K562 (cell line): ENCODE data around the gene NFIB. TPM values are rescaled to one million over a fixed set of nuclear protein-coding genes. Genes with fewer than 3 reads are reported as not detected.

ENCODE experiments used
- ATAC-seq: fragments of 200-7000 bp; cut with Tn5 transposase; 3 replicates; pipeline ENCODE4 v1.9.1; 2020; ENCODE audit warnings: moderate library complexity
- BruUV-seq: library from RNA; stranded (reverse); fragments of 400-500 nt; replicated peaks from 2 replicates; lab custom pipeline; 2021; lab: Mats Ljungman, UMichigan
- CTCF ChIA-PET: fragments of 300-600 bp; formaldehyde crosslinking; extraction: SDS; loops from one replicate; lab custom pipeline; 2021; ENCODE audit warnings: low intra/inter-chr PET ratio; lab: Yijun Ruan, JAX
- POLR2A ChIA-PET: fragments of 300-600, 350-650 bp; sonication (Branson Sonifier 250); formaldehyde crosslinking; extraction: SDS; loops from one replicate; lab custom pipeline; 2021; ENCODE audit warnings: antibody characterized with exemption, inconsistent platforms; lab: Yijun Ruan, JAX
- DNase-seq, 4 experiments: peaks; one replicate each; pipeline versions ENCODE4 v3.0.0 to v3.0.0-alpha.2; 2011 to 2018; ENCODE audit warnings: low spot score in 3 of 4, mixed read lengths in 3 of 4; ENCODE audit errors: extremely low read depth in 1 of 4
- FAIRE-seq: peaks from 2 replicates; lab custom pipeline; 2011; peaks lifted over from hg19 to GRCh38; lab: Jason Lieb, UNC
- H2AFZ ChIP-seq: 2 replicates; pipeline ENCODE4 v1.6.0; 2011; ENCODE audit warnings: low read depth, low read length, control low read depth, inconsistent platforms
- H3K27ac ChIP-seq: fragments of 200-600 bp; 3 replicates; pipeline ENCODE4 v1.8.0; 2011; ENCODE audit warnings: low read depth, mild to moderate bottlenecking, control low read depth, inconsistent platforms, low read length, moderate library complexity, mixed read lengths; ENCODE audit errors: extremely low read depth
- H3K27me3 ChIP-seq, 2 experiments: fragments of 300-600 bp in 1 of 2; 2 replicates in 1 of 2; 3 replicates in 1 of 2; pipeline versions ENCODE4 v1.6.0 to v1.8.0; 2011; ENCODE audit warnings: inconsistent platforms in 2 of 2, low read length in 2 of 2, mild to moderate bottlenecking in 1 of 2, mixed read lengths in 1 of 2, moderate library complexity in 1 of 2; ENCODE audit not compliant: control insufficient read depth in 2 of 2, insufficient read depth in 2 of 2
- H3K36me3 ChIP-seq: fragments of 300-600 bp; 3 replicates; pipeline ENCODE4 v1.8.0; 2011; ENCODE audit warnings: mild to moderate bottlenecking, low read length, inconsistent platforms; ENCODE audit not compliant: control insufficient read depth, insufficient read depth
- H3K4me1 ChIP-seq, 2 experiments: fragments of 200-600 bp in 1 of 2; replicated peaks in 1 of 2; 2 replicates in 1 of 2; 3 replicates in 1 of 2; pipeline versions ENCODE4 v1.5.1 to v1.8.0; 2011; ENCODE audit warnings: inconsistent platforms in 2 of 2, low read length in 2 of 2, mild to moderate bottlenecking in 1 of 2, mixed read lengths in 1 of 2, moderate library complexity in 1 of 2; ENCODE audit not compliant: control insufficient read depth in 2 of 2, insufficient read depth in 2 of 2
- H3K4me2 ChIP-seq: 2 replicates; pipeline ENCODE4 v1.6.1; 2011; ENCODE audit warnings: low read length, control low read depth, inconsistent platforms, mixed read lengths; ENCODE audit not compliant: insufficient read depth
- H3K4me3 ChIP-seq: fragments of 200-600 bp; sonication (generic), shearing (Covaris generic); 2 replicates; pipeline ENCODE4 v1.5.1; 2016; ENCODE audit warnings: control low read depth, inconsistent platforms
- H3K79me2 ChIP-seq: fragments of 200-600 bp; 3 replicates; pipeline ENCODE4 v1.8.0; 2011; ENCODE audit warnings: low read length, inconsistent platforms; ENCODE audit not compliant: control insufficient read depth, insufficient read depth
- H3K9ac ChIP-seq, 2 experiments: 2 replicates each; pipeline versions ENCODE4 v1.6.0 to v1.6.1; 2011; ENCODE audit warnings: low read depth in 2 of 2, low read length in 2 of 2, control low read depth in 1 of 2, inconsistent platforms in 1 of 2, mild to moderate bottlenecking in 1 of 2, mixed read lengths in 1 of 2; ENCODE audit not compliant: insufficient read depth in 1 of 2
- H3K9me1 ChIP-seq: one replicate; pipeline ENCODE4 v1.6.0; 2011; ENCODE audit warnings: inconsistent platforms, mild to moderate bottlenecking, low read length, moderate library complexity; ENCODE audit not compliant: control insufficient read depth, insufficient read depth
- H3K9me3 ChIP-seq: replicated peaks from 2 replicates; pipeline ENCODE4 v1.5.1; 2011; ENCODE audit warnings: low read depth, low read length, inconsistent platforms; ENCODE audit not compliant: control insufficient read depth, insufficient read depth
- H4K20me1 ChIP-seq: replicated peaks from 2 replicates; pipeline ENCODE4 v1.6.1; 2011; ENCODE audit warnings: low read length, inconsistent platforms, mixed read lengths; ENCODE audit not compliant: control insufficient read depth, insufficient read depth
- CREB3L1 ChIP-seq: fragments of 450-650 bp; IDR thresholded peaks from 2 replicates; pipeline ENCODE4 v1.6.1; 2014; ENCODE audit warnings: low read depth, mild to moderate bottlenecking, moderate library complexity, borderline replicate concordance
- DIDO1 ChIP-seq: fragments of 450-650 bp; IDR thresholded peaks from 2 replicates; pipeline ENCODE4 v1.6.1; 2016; ENCODE audit warnings: low read depth, missing biosample characterization, missing genetic modification characterization
- GATA2 ChIP-seq: sonication (generic); formaldehyde crosslinking; IDR thresholded peaks from 2 replicates; pipeline ENCODE4 v1.4.0; 2020; ENCODE audit warnings: mild to moderate bottlenecking, missing genetic modification reagents
- L3MBTL2 ChIP-seq: fragments of 450-650 bp; IDR thresholded peaks from 2 replicates; pipeline ENCODE4 v1.6.1; 2016; ENCODE audit warnings: mild to moderate bottlenecking, moderate library complexity
- PBX2 ChIP-seq, 2 experiments: IDR thresholded peaks in 1 of 2; conservative IDR thresholded peaks in 1 of 2; 2 replicates each; pipeline ENCODE4 v1.6.1; 2016; ENCODE audit warnings: low read depth in 2 of 2, mild to moderate bottlenecking in 1 of 2, missing compliant biosample characterization in 1 of 2, missing genetic modification characterization in 1 of 2, moderate library complexity in 1 of 2
- PCBP2 ChIP-seq: fragments of 200-400 bp; formaldehyde crosslinking; IDR thresholded peaks from 2 replicates; pipeline ENCODE4 v1.6.1; 2018; ENCODE audit warnings: low read length, low read depth, mild to moderate bottlenecking, moderate library complexity; ENCODE audit not compliant: poor library complexity, severe bottlenecking
- PHF20 ChIP-seq: fragments of 450-650 bp; IDR thresholded peaks from 2 replicates; pipeline ENCODE4 v1.6.1; 2018; ENCODE audit not compliant: partially characterized antibody
- POLR2H ChIP-seq: IDR thresholded peaks from 2 replicates; pipeline ENCODE4 v1.6.1; 2016; ENCODE audit warnings: missing genetic modification characterization, low read depth, mild to moderate bottlenecking, control low read depth, missing compliant biosample characterization, moderate library complexity
- SREBF2 ChIP-seq: sonication (generic); formaldehyde crosslinking; IDR thresholded peaks from 2 replicates; pipeline ENCODE4 v1.4.0; 2020; ENCODE audit warnings: mild to moderate bottlenecking, missing genetic modification reagents
- STAT5B ChIP-seq: fragments of 250-450 bp; sonication (Bioruptor Pico); IDR thresholded peaks from 2 replicates; pipeline ENCODE4 v1.8.0; 2021; ENCODE audit warnings: mild to moderate bottlenecking, inconsistent platforms
- TARDBP ChIP-seq: fragments of 450-650 bp; IDR thresholded peaks from 2 replicates; pipeline ENCODE4 v1.6.1; 2016
- TRIM24 ChIP-seq, 2 experiments: fragments of 450-650 bp; IDR thresholded peaks; 2 replicates each; pipeline ENCODE4 v1.6.1; 2016
- USF1 ChIP-seq: sonication (generic); formaldehyde crosslinking; IDR thresholded peaks from 2 replicates; pipeline ENCODE4 v1.9.0; 2022; ENCODE audit warnings: mild to moderate bottlenecking, missing genetic modification reagents
- ZC3H4 ChIP-seq: sonication (generic); formaldehyde crosslinking; IDR thresholded peaks from 2 replicates; pipeline ENCODE4 v1.9.0; 2021; ENCODE audit warnings: missing genetic modification reagents, borderline replicate concordance
- ZNF146 ChIP-seq: IDR thresholded peaks from one replicate; pipeline ENCODE4 v1.6.1; 2018; ENCODE audit warnings: missing compliant biosample characterization; ENCODE audit not compliant: unreplicated experiment
- WGBS: fragments of 100-300 bp; shearing (Covaris generic); methylation state at CpG from one replicate; pipeline ENCODE4 v1.1.6; 2016; ENCODE audit warnings: low coverage, mixed read lengths; ENCODE audit not compliant: insufficient coverage; ENCODE audit errors: missing lambda C conversion rate; 5-methylcytosine and 5-hydroxymethylcytosine counted together
- in situ Hi-C: fragments of 300-500 bp; cut with MboI; formaldehyde crosslinking; loops from 4 replicates; pipeline ENCODE4 v1.15.0; 2018; ENCODE audit warnings: inconsistent platforms, mixed read lengths
- intact Hi-C: fragments of 100-400 bp; cut with micrococcal nuclease; formaldehyde crosslinking; loops from 2 replicates; pipeline ENCODE4 v1.14.2; 2022
- polyA plus RNA-seq, 8 experiments: library from polyadenylated mRNA; depleted of rRNA in 4 of 8; stranded (reverse) in 5 of 8; unstranded in 3 of 8; fragments of >200 nt; fragmentation: Nextera tagmentation in 2 of 8; fragmentation: Illumina TruSeq in 1 of 8; extraction: Ambion mirVana in 2 of 8; extraction: Trizol in 1 of 8; gene quantifications; 2 replicates each; pipeline versions ENCODE4 v1.2.1 to v1.2.3, GENCODE V29; 2011 to 2014; ENCODE audit warnings: inconsistent platforms in 1 of 8, missing spikeins in 1 of 8
- total RNA-seq, 7 experiments: library from RNA; depleted of rRNA in 6 of 7; stranded (reverse); fragments of >200 nt in 6 of 7; fragmentation: Illumina TruSeq in 2 of 7; extraction: Trizol in 2 of 7; gene quantifications; 2 replicates each; pipeline versions ENCODE4 v1.2.1 to v1.2.3, GENCODE V29; 2011 to 2021; ENCODE audit warnings: low replicate concordance in 1 of 7

The NFIB gene
- total and polyA plus RNA-seq, 9 of the 15 experiments (the other 6 are each of a cell fraction or from before 2014, with no cell fraction given): 1.2 to 3.3 (median 1.9) TPM

- Histone ChIP-seq H3K4me3 (no peak overlapping the region), H3K9ac (no peak overlapping the region), H4K20me1 (no peaks in the 10 kb centered on the region), H3K9me3 (no peaks in the 10 kb centered on the region), H3K36me3 (no peaks in the 10 kb centered on the region), H3K4me2 (no peak overlapping the region), H2AFZ (no peak overlapping the region), H3K4me1 (no peaks in the 10 kb centered on the region), H3K27me3 (peaks cover 0 to 5% of the 10 kb centered on the region in 2 experiments; a peak in 3 of 5 replicates), H3K9me1 (no peaks in the 10 kb centered on the region), H3K79me2 (no peaks in the 10 kb centered on the region), H3K27ac (no peak overlapping the region)
- CTCF ChIA-PET: no interaction called here
- ATAC-seq (no peak), FAIRE-seq (no peak), DNase-seq (no peak)
- POLR2A ChIA-PET: no interaction called here
- BruUV-seq: no TSS peak
- WGBS: 8% methylated on average over 11 of the region's 13 CpGs
- intact Hi-C loops: no loop called here
- in situ Hi-C loops: no loop called here
- 0 out of 2 replicates have a peak, but pooled peaks have one; percentile 22 for TF ChIP-seq L3MBTL2
- no peak for TF ChIP-seq PBX2 (CRISPR knock-in tag; IDR thresholded peaks at IDR 0.05; ENCODE audit: low read depth)
- peak; percentile 38; the same call in 1 of the 2 replicates for TF ChIP-seq PBX2 (tag; conservative IDR thresholded peaks at IDR 0.05; ENCODE audit: low read depth)
- TF ChIP-seq PHF20: no peak
- no peak for TF ChIP-seq ZC3H4 (CRISPR knock-in tag)
- no peak for TF ChIP-seq STAT5B (CRISPR knock-in tag)
- TF ChIP-seq ZNF146 (CRISPR knock-in tag): no peak
- no peak for TF ChIP-seq CREB3L1
- TF ChIP-seq POLR2H (tag): no peak
- TF ChIP-seq DIDO1: no peak
- TF ChIP-seq TARDBP: no peak
- TF ChIP-seq USF1 (CRISPR knock-in tag): no peak
- TF ChIP-seq SREBF2 (CRISPR knock-in tag): no peak
- TF ChIP-seq TRIM24 (IDR thresholded peaks at IDR 0.05): no peak
- no peak for TF ChIP-seq GATA2 (CRISPR knock-in tag)
- no peak for TF ChIP-seq PCBP2
Measured at GRCh38 chr9:14057368-14058324, 256.3 kb downstream of the NFIB start.
